ENCODE data around the gene EFCAB6.

The EFCAB6 gene

GRCh38 chr22:43848366-43849171, 36.5 kb upstream of the EFCAB6 start:
- DNase-seq (ENCODE audit: low read depth), result no peak

GRCh38 chr22:43847376-43848289, 35.5 kb upstream of the EFCAB6 start:
- no peak for DNase-seq (ENCODE audit: low read depth)

- DNase-seq (ENCODE audit: low read depth), result no peak
These were observed 34.9 kb upstream of the EFCAB6 start for GRCh38 chr22:43846966-43847365.

- no peak for DNase-seq (ENCODE audit: low read depth)
These were observed 33.9 kb upstream of the EFCAB6 start for GRCh38 chr22:43845981-43846380.

GRCh38 chr22:43844560-43845545, 32.7 kb upstream of the EFCAB6 start:
- DNase-seq (ENCODE audit: low read depth), result no peak

- DNase-seq (ENCODE audit: low read depth), result no peak
These were observed 31.9 kb upstream of the EFCAB6 start for GRCh38 chr22:43843783-43844530.

- no peak for DNase-seq (ENCODE audit: low read depth)
These were observed 29.6 kb upstream of the EFCAB6 start for GRCh38 chr22:43841742-43842141.

- DNase-seq (ENCODE audit: low read depth), result no peak
These were observed 28.7 kb upstream of the EFCAB6 start for GRCh38 chr22:43840851-43841250.

GRCh38 chr22:43840431-43840830, 28.3 kb upstream of the EFCAB6 start:
- DNase-seq (ENCODE audit: low read depth), result no peak

- no peak for DNase-seq (ENCODE audit: low read depth)
These were observed 27.7 kb upstream of the EFCAB6 start for GRCh38 chr22:43839781-43840180.

- no peak for DNase-seq (ENCODE audit: low read depth)
These were observed 26.6 kb upstream of the EFCAB6 start for GRCh38 chr22:43838571-43839307.

GRCh38 chr22:43838161-43838560, 26.1 kb upstream of the EFCAB6 start:
- no peak for DNase-seq (ENCODE audit: low read depth)

- no peak for DNase-seq (ENCODE audit: low read depth)
These were observed 25.6 kb upstream of the EFCAB6 start for GRCh38 chr22:43837666-43838065.

GRCh38 chr22:43835736-43836135, 23.6 kb upstream of the EFCAB6 start:
- DNase-seq (ENCODE audit: low read depth), result no peak

GRCh38 chr22:43835166-43835565, 23.1 kb upstream of the EFCAB6 start:
- DNase-seq (ENCODE audit: low read depth), result no peak

- DNase-seq (ENCODE audit: low read depth), result no peak
These were observed 21.5 kb upstream of the EFCAB6 start for GRCh38 chr22:43833286-43834240.

GRCh38 chr22:43832393-43833265, 20.5 kb upstream of the EFCAB6 start:
- no peak for DNase-seq (ENCODE audit: low read depth)
